GM19395 (cell line): ENCODE data around the gene KDM2A.
A peak's percentile ranks its signal among the peaks of the same experiment; 100 is the strongest.
"Not testable (repeated sequence)": the region's sequence is repeated elsewhere in the genome, so short reads cannot be mapped to it uniquely, and the experiment has no call there.

ENCODE experiments used
- ATAC-seq: cut with Tn5 transposase; IDR thresholded peaks from one replicate; pipeline ENCODE4 v1.9.1; 2021; ENCODE audit warnings: mild to moderate bottlenecking, moderate library complexity; ENCODE audit not compliant: unreplicated experiment

The KDM2A gene

DNA sequence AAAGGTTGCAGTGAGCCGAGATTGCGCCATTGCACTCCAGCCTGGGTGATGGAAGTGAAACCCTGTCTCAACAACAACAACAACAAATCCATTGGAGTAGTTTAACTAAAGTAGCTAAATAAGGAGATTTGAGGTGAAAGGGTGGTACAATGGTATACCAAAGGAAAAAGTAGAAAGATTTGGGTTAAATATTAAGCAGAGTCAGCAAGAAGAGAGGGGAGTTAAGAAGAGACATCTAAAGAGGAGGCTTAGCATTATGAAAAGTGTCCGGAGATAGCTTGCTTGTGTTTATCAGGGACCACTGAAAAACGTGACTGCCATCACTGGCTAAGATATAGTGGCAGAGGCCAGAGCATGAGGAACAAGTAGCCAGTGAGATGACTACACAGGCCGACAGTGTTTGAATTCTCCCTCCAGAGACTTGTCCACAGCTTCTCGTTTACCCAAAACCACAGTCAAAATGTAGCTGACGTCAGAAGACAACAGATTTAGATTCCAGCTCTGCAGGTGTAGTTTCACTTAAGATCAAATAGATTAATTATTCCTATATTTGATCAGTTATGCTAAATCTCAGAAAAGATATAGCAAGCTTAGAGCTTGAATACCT lies 114.6 kb downstream of the KDM2A start:
- ATAC-seq = no peak

GRCh38 chr11:67234571-67234970 lies 115.5 kb downstream of the KDM2A start:
- ATAC-seq = not testable (repeated sequence)

DNA sequence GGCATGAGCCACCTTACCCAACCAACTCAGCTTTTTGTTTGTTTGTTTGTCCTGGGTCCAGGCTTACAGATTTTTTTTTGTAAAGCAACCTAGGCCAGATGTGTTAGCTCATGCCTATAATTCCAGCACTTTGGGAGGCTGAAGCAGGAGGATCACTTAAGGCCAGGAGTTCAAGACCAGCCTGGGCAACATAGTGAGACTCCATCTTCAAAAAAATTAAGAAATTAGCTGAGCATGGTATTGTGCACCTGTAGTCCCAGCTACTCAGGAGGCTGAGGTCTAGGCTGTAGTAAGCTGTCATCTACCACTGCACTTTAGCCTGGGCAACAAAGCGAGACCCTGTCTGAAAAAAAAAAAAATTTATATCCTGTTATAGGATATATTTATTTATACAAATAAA lies 118.5 kb downstream of the KDM2A start:
- ATAC-seq = no peak

- no peak for ATAC-seq
Observed at GRCh38 chr11:67238894-67239782, 120.1 kb downstream of the KDM2A start.

DNA sequence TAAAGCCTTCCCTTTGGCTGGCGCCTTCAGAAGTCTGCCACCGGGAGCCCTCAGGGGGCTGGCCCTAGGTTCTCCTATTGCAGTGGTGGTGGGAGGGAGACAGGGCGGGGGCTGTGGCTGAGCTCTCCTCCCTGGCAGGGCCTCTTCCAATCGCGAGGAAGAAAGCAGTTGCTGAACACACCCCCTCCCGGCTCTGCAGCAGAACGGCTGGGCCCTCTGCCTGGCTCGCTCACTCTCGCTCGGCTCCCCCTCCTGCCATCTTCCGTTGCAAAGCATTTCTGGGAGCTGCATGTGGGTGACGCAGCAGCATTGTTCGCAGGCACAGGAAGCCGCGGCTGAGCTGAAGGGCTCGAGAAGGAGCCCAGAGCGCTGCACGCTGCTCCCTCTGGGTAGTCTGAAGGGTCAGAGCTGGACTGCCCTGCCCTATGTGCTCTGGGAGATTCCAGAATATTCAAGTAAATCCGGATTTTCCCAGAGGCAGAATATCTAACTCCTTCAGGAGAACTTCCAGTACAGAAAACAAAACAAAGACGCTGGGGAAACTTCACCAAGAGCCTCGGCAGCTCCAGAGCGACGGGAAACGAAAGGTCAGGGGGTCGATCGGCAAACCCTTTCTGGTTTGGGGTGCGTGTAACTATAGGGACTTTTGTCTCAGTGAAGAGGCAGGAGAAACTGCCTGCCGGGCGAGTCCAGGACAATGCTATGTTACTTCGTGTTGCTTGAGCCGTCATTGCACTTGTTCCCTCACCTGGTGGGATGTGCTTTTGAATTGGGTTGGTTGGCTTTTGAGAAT lies 120.9 kb downstream of the KDM2A start:
- ATAC-seq = peak; percentile 81

DNA sequence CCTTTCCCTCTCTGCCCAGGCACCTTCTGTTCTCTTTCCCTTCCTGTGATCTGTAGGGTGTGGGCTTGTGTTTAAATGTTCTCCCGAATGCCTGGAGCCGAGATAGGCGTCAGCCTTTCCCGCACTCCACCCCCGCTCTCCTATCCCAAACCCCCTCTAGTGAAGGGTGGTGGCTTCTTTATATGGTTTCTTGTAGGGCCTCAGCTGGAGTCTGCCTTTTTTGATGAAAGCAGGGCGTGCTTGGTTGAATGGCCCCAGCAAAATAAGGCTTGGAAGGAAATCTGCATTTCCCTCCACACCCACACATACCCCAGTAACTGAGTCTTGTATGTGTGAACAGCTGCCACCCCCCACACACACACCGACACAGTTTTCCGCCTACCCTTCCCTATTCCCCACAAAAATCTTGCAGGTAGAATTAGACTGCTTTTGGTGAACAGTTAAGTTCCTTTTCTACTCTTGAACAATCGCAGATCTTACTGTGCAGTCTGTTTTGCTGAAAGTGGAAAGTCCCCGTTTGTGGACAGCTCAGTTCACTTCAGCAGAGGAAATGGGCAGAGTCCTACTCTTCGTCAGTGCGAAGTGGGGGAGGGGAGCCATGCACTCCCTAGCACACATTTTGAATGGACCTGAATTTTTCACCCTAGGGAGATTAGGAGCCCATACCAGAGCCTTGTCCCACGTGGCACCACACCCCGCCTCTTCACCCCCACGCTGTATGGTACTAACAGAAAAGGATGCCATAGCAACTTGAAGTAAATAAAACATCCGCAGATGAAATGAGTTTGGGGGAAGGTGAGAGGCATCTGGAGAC lies 121.7 kb downstream of the KDM2A start:
- peak; percentile 37 for ATAC-seq

GRCh38 chr11:67242548-67242947 lies 123.5 kb downstream of the KDM2A start:
- ATAC-seq = no peak

DNA sequence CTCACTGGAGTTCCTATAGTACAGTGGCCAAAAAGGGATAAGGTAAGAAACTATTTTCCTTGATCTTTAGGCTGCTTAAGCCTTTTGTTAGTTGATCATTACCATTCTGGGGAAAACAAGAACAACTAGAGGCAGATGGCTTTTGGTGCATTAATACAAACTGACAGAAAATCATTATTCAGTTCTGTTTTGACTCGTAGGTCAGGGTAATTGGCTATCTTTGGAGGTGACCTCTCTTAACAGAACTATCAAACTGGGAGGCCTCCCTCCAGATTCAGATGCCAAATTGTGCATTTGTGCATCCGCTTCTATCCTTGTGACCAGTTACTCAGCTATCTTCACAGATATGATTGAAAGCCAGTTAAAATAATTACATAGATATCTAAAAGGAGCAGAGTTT lies 124.0 kb downstream of the KDM2A start:
- no peak for ATAC-seq

- ATAC-seq = no peak
Observed at GRCh38 chr11:67245046-67245445, 126.0 kb downstream of the KDM2A start.

- no peak for ATAC-seq
Observed at GRCh38 chr11:67247946-67248550, 129.0 kb downstream of the KDM2A start.

GRCh38 chr11:67248653-67249052 lies 129.6 kb downstream of the KDM2A start:
- ATAC-seq = no peak

DNA sequence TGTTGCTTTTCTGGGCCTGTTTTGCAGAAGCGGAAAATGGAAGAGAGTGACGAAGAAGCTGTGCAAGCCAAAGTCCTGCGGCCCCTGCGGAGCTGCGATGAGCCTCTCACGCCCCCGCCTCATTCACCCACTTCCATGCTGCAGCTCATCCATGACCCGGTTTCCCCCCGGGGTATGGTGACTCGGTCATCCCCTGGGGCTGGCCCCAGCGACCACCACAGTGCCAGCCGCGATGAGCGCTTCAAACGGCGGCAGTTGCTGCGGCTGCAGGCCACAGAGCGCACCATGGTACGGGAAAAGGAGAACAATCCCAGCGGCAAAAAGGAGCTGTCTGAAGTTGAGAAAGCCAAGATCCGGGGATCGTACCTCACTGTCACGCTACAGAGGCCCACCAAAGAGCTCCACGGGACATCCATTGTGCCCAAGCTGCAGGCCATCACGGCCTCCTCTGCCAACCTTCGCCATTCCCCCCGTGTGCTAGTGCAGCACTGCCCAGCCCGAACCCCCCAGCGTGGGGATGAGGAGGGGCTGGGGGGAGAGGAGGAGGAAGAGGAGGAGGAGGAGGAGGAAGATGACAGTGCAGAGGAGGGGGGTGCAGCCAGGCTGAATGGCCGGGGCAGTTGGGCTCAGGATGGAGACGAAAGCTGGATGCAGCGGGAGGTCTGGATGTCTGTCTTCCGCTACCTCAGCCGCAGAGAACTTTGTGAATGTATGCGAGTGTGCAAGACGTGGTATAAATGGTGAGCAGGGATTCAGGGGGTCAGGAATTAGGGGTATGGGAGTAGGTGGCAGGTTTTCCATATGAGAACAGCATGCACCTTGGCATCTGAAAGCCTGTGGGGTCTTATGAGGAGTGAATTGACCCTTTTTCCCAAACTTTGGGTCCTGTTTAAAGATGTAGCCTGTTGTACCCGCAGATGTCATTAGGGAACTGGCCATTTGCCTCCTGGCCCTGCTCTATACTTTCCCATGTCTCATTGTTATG lies 131.3 kb downstream of the KDM2A start:
- ATAC-seq = no peak

DNA sequence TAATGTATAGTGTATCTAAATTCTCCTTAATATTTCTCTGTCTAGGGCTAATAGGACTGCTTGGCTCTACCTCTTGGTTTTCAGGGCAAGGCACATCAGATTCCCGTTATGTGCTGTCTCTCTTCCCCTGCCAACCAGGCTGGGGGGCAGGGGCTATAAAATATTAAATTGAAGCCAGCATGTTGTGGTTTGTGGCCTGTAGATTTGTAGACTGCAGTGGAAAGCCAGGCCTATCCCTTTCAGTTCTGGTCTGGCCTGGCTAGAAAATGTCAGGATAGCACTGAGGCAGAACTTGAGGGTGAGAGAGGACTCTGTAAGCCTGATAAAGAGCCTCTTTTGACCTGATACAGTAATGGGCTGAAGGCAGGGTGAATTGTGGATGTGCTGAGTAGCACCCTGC lies 132.8 kb downstream of the KDM2A start:
- no peak for ATAC-seq

- ATAC-seq = no peak
Observed at GRCh38 chr11:67252831-67253239, 133.8 kb downstream of the KDM2A start.

GRCh38 chr11:67253872-67254624 lies 135.0 kb downstream of the KDM2A start:
- no peak for ATAC-seq

DNA sequence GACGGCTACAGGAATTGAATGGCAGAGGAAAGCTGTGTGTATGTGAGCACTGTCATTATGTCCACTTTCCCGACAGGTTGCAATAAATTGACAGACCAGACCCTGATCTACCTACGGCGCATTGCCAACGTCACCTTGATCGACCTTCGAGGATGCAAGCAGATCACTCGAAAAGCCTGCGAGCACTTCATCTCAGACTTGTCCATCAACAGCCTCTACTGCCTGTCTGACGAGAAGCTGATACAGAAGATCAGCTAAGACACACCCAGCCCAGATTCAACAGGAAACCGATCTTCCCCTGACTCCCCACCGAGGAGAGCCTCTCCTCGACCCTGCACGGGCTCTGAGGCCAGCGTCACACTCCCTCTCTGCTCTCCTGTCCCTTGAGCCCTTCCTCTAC lies 135.7 kb downstream of the KDM2A start:
- ATAC-seq = no peak

- ATAC-seq = no peak
Observed at GRCh38 chr11:67255353-67255752, 136.3 kb downstream of the KDM2A start.

GRCh38 chr11:67255864-67256263 lies 136.8 kb downstream of the KDM2A start:
- ATAC-seq = no peak
